22Rv1 (cell line): ENCODE data around the gene NOBOX.

Source experiments
- ZFX ChIP-seq: fragments of 450-650 bp; IDR thresholded peaks from 2 replicates; pipeline ENCODE4 v1.6.1; 2017; ENCODE audit warnings: antibody characterized with exemption, borderline replicate concordance
- TF ChIP-seq, protein P1 (sequence below): fragments of 450-650 bp; IDR thresholded peaks from 2 replicates; pipeline ENCODE4 v1.5.1; 2017; ENCODE audit warnings: mild to moderate bottlenecking

DNA sequence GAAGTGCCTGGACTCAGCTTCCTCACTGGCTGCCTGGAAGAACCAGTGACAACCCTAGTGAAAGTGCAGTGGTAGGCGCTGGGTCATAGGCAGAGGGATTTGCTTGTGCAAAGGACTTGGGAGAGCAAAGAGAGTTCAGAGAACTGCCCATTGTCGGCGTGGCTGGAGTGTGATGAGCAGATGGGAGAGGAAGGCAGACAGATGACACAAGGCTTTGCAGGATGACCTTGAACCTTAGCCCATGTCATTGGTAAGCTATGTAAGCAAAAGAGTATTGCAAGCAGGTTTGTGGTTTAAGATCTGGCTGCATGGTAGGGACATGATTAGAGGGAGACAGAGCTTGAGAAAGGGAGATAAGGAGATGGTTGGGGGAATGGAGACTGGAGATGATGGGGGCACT, 35.3 kb upstream of the NOBOX start:
- TF ChIP-seq, protein P1, sequence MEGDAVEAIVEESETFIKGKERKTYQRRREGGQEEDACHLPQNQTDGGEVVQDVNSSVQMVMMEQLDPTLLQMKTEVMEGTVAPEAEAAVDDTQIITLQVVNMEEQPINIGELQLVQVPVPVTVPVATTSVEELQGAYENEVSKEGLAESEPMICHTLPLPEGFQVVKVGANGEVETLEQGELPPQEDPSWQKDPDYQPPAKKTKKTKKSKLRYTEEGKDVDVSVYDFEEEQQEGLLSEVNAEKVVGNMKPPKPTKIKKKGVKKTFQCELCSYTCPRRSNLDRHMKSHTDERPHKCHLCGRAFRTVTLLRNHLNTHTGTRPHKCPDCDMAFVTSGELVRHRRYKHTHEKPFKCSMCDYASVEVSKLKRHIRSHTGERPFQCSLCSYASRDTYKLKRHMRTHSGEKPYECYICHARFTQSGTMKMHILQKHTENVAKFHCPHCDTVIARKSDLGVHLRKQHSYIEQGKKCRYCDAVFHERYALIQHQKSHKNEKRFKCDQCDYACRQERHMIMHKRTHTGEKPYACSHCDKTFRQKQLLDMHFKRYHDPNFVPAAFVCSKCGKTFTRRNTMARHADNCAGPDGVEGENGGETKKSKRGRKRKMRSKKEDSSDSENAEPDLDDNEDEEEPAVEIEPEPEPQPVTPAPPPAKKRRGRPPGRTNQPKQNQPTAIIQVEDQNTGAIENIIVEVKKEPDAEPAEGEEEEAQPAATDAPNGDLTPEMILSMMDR: no peak
- TF ChIP-seq ZFX: no peak
